Sigmoid colon (tissue), 4 donors: ENCODE results near the gene TUFM.

Source experiments
- EP300 ChIP-seq, 4 donors: sonication (generic); formaldehyde crosslinking; IDR thresholded peaks; one replicate each; pipeline ENCODE4 v1.6.1; 2017; ENCODE audit warnings: antibody characterized with exemption in 4 of 4
- POLR2A ChIP-seq, 2 donors: fragments of 450-650 bp; IDR thresholded peaks; one replicate each; pipeline ENCODE4 v1.6.1; 2016; ENCODE audit warnings: antibody characterized with exemption in 2 of 2, mild to moderate bottlenecking in 2 of 2, moderate library complexity in 2 of 2
- POLR2AphosphoS5 ChIP-seq, 4 donors: sonication (generic); formaldehyde crosslinking; IDR thresholded peaks; one replicate each; pipeline ENCODE4 v1.6.1; 2017; ENCODE audit warnings: antibody characterized with exemption in 4 of 4
- TF ChIP-seq, protein P1 (sequence below), 4 experiments: fragments of 450-650 bp in 3 of 4; fragments of 200-600 bp in 1 of 4; IDR thresholded peaks; one replicate each; pipeline ENCODE4 v1.5.1; 2016 to 2019; ENCODE audit warnings: antibody characterized with exemption in 4 of 4, mild to moderate bottlenecking in 3 of 4, moderate library complexity in 2 of 4

DNA sequence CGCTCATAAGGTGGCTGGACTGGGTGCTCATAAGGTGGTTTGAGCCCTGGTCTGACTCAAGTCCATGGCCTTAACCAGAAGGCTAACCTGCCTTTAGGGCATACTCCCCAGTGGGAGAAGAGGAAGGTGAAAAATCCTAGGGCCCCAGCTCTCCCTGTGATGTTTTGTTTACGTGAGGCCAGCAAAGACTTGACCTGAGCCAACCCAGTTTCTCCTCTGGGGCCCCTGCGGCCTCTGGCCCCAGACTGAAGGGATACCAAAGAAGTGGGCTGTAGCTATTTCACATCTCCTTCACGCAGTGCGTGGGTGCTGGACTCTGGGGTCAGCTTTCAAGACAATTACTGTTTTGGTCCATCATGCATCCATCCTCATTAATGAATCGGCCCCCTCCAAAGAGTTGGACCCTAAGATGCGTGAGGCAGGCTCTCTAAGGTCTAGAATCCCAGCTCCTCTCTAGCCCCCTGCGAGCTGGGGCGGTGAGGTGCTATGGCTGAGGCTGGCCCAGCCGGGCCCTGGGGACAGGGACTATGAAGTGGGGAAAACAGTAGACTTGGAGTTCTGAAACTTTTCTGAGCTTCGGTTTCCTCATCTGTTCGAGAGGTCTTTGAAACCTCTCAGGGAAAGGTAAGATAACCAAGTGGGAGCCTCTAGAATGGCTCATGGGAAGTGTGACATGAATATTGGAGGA, 19.0 kb upstream of the TUFM start:
- TF ChIP-seq, protein P1, sequence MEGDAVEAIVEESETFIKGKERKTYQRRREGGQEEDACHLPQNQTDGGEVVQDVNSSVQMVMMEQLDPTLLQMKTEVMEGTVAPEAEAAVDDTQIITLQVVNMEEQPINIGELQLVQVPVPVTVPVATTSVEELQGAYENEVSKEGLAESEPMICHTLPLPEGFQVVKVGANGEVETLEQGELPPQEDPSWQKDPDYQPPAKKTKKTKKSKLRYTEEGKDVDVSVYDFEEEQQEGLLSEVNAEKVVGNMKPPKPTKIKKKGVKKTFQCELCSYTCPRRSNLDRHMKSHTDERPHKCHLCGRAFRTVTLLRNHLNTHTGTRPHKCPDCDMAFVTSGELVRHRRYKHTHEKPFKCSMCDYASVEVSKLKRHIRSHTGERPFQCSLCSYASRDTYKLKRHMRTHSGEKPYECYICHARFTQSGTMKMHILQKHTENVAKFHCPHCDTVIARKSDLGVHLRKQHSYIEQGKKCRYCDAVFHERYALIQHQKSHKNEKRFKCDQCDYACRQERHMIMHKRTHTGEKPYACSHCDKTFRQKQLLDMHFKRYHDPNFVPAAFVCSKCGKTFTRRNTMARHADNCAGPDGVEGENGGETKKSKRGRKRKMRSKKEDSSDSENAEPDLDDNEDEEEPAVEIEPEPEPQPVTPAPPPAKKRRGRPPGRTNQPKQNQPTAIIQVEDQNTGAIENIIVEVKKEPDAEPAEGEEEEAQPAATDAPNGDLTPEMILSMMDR (IDR thresholded peaks at IDR 0.05): no peak
- TF ChIP-seq POLR2A (IDR thresholded peaks at IDR 0.05): no peak
- no peak for TF ChIP-seq POLR2AphosphoS5 (IDR thresholded peaks at IDR 0.05)
- no peak for TF ChIP-seq EP300 (IDR thresholded peaks at IDR 0.05)
